Activated CD4-positive, alpha-beta T cell treated with anti-CD3 and anti-CD28 coated beads for 48 hours (primary cell): Measurements from ENCODE around the gene EXO1.
"Not testable (repeated sequence)": the region's sequence is repeated elsewhere in the genome, so short reads cannot be mapped to it uniquely, and the experiment has no call there.

ENCODE experiments used
- DNase-seq: peaks from one replicate; pipeline ENCODE4 v3.0.0-alpha.2; 2020

EXO1 gene

GRCh38 chr1:241847796-241848685, at the start of gene EXO1:
EXO1 (plus strand) TSS chr1:241848204; CDS start chr1:241850426, 2,222 bp downstream.
- peak; percentile 93 for DNase-seq

- DNase-seq, result no peak
Observed at GRCh38 chr1:241799416-241799815, 48.6 kb upstream of the EXO1 start.

GRCh38 chr1:241800640-241801039, 47.4 kb upstream of the EXO1 start:
- DNase-seq, result no peak

GRCh38 chr1:241802863-241803262, 45.1 kb upstream of the EXO1 start:
- DNase-seq, result no peak

- not testable (repeated sequence) for DNase-seq
Observed at GRCh38 chr1:241804706-241805105, 43.3 kb upstream of the EXO1 start.

- no peak for DNase-seq
Observed at GRCh38 chr1:241808265-241808664, 39.7 kb upstream of the EXO1 start.

GRCh38 chr1:241810769-241811405, 37.1 kb upstream of the EXO1 start:
- DNase-seq, result no peak

GRCh38 chr1:241813768-241814320, 34.2 kb upstream of the EXO1 start:
- DNase-seq, result no peak

GRCh38 chr1:241816008-241816407, 32.0 kb upstream of the EXO1 start:
- DNase-seq, result no peak

GRCh38 chr1:241817331-241817792, 30.6 kb upstream of the EXO1 start:
- no peak for DNase-seq

- DNase-seq, result no peak
Observed at GRCh38 chr1:241817956-241818612, 29.9 kb upstream of the EXO1 start.

GRCh38 chr1:241819340-241819866, 28.6 kb upstream of the EXO1 start:
- no peak for DNase-seq

GRCh38 chr1:241821363-241821762, 26.6 kb upstream of the EXO1 start:
- DNase-seq, result no peak

- no peak for DNase-seq
Observed at GRCh38 chr1:241822846-241823245, 25.2 kb upstream of the EXO1 start.

GRCh38 chr1:241823925-241824324, 24.1 kb upstream of the EXO1 start:
- no peak for DNase-seq

- DNase-seq, result no peak
Observed at GRCh38 chr1:241825581-241825980, 22.4 kb upstream of the EXO1 start.

GRCh38 chr1:241826613-241827012, 21.4 kb upstream of the EXO1 start:
- DNase-seq, result not testable (repeated sequence)

- DNase-seq, result no peak
Observed at GRCh38 chr1:241827264-241827663, 20.7 kb upstream of the EXO1 start.

- DNase-seq, result no peak
Observed at GRCh38 chr1:241828463-241829021, 19.5 kb upstream of the EXO1 start.

GRCh38 chr1:241829468-241829867, 18.5 kb upstream of the EXO1 start:
- no peak for DNase-seq

GRCh38 chr1:241834733-241835377, 13.1 kb upstream of the EXO1 start:
- no peak for DNase-seq

GRCh38 chr1:241836941-241837340, 11.1 kb upstream of the EXO1 start:
- DNase-seq, result no peak
